Right lobe of liver (tissue), 6 donors: ENCODE data around the gene FOS. TPM values are rescaled to one million over a fixed set of nuclear protein-coding genes. Genes with fewer than 3 reads are reported as not detected.

Experiments
- ATAC-seq, 4 donors: fragments of 200-7000 bp; cut with Tn5 transposase; one replicate each; pipeline ENCODE4 v1.9.1; 2020; ENCODE audit warnings: mild to moderate bottlenecking in 4 of 4, moderate library complexity in 4 of 4
- DNase-seq, 3 donors: peaks; one replicate each; pipeline ENCODE4 v3.0.0-alpha.2; 2020
- H3K27ac ChIP-seq, 3 donors: fragments of 200-600 bp; one replicate each; pipeline ENCODE4 v1.8.0; 2022
- H3K27me3 ChIP-seq, 2 donors: fragments of 200-600 bp; one replicate each; pipeline ENCODE4 v1.8.0; 2022
- H3K36me3 ChIP-seq, 4 donors: fragments of 200-600 bp; sonication (generic) in 1 of 4; one replicate each; pipeline versions ENCODE4 v1.5.1 to v1.8.0; 2017 to 2022; ENCODE audit warnings: control low read depth in 1 of 4
- H3K4me1 ChIP-seq, 4 donors: fragments of 200-600 bp; sonication (generic) in 1 of 4; one replicate each; pipeline versions ENCODE4 v1.5.1 to v1.8.0; 2017 to 2022; ENCODE audit warnings: control low read depth in 1 of 4
- H3K4me3 ChIP-seq, 3 donors: fragments of 200-600 bp; one replicate each; pipeline ENCODE4 v1.8.0; 2022
- H3K9me3 ChIP-seq, 4 donors: fragments of 200-600 bp; sonication (generic) in 1 of 4; one replicate each; pipeline versions ENCODE4 v1.5.1 to v1.8.0; 2017 to 2022; ENCODE audit warnings: control low read depth in 1 of 4
- POLR2A ChIP-seq: fragments of 450-650 bp; IDR thresholded peaks from one replicate; pipeline ENCODE4 v1.6.1; 2017; ENCODE audit warnings: antibody characterized with exemption, mild to moderate bottlenecking
- WGBS: methylation state at CpG from one replicate; pipeline ENCODE4 v1.1.6; 2018; ENCODE audit warnings: low coverage, low lambda C conversion rate; ENCODE audit not compliant: insufficient coverage; ENCODE audit errors: missing lambda C conversion rate; 5-methylcytosine and 5-hydroxymethylcytosine counted together
- intact Hi-C, 2 donors: fragments of 100-400 bp; cut with DNase I; formaldehyde crosslinking; loops; one replicate each; pipeline versions ENCODE4 v1.11.2 to v1.14.1; 2022
- small RNA-seq, 2 experiments: library from RNA; depleted of rRNA; stranded (forward); fragments of <200 nt; gene quantifications; one replicate each; pipeline ENCODE3, GENCODE V24; 2016
- total RNA-seq, 6 experiments: library from RNA; depleted of rRNA in 2 of 6; stranded (reverse); fragments of >200 nt in 2 of 6; fragmentation: NEBNext Ultra II Directional in 3 of 6; extraction: Animal tissue kit (Norgen Biotek cat#: 25700) in 3 of 6; gene quantifications; one replicate each; pipeline versions ENCODE4 v1.1.0 to v1.2.4, GENCODE V29; 2016 to 2023
- TF ChIP-seq, protein P1 (sequence below), 4 donors: fragments of 200-600 bp in 3 of 4; fragments of 450-650 bp in 1 of 4; IDR thresholded peaks; one replicate each; pipeline versions ENCODE4 v1.5.1 to v1.8.0; 2016 to 2022; ENCODE audit warnings: antibody characterized with exemption in 4 of 4, mild to moderate bottlenecking in 2 of 4
- donor health status: DM: no; HTN: yes; CAD: no.
- donor health status: DM: no; HTN: no; CAD: no.
- donor health status: DM: no; HTN: no; CAD: no.
- donor health status: DM: no; HTN: yes; CAD: no.
- donor health status: DM: no; HTN: yes; CAD: no.

Gene FOS
- total RNA-seq, 6 experiments from 2014 or later, result 9.9 to 151 (median 49.5) TPM

DNA sequence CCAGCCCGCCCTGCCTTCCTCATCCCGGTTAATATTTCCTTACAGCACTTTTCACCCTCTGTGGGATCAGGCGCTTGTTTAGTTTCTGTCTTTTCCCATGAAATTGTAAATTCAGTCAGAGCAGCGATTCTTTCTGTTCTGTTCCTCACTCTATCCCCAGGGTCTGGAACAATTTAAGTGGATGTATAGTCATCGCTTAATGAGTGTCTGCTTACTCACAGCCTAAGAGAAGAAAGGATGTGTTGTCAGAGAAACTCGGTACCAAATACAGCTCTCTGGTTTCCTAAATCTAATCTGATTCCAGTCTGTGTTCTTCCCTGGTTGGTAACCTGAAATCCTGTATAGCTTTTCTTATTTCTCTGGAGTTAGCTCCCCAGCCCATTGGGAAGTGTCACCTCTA is 44.9 kb downstream of the FOS start:
- intact Hi-C loops, result no loop called here
- no peaks in the 10 kb centered on the region for H3K27me3 ChIP-seq
- WGBS, result 73% methylated on average over 6 of the region's 6 CpGs
- no peak overlapping the region for H3K4me3 ChIP-seq
- H3K9me3 ChIP-seq, result no peaks in the 10 kb centered on the region
- DNase-seq, result no peak
- ATAC-seq, result no peak
- no peaks in the 10 kb centered on the region for H3K4me1 ChIP-seq
- H3K36me3 ChIP-seq, result no peaks in the 10 kb centered on the region
- TF ChIP-seq, protein P1, sequence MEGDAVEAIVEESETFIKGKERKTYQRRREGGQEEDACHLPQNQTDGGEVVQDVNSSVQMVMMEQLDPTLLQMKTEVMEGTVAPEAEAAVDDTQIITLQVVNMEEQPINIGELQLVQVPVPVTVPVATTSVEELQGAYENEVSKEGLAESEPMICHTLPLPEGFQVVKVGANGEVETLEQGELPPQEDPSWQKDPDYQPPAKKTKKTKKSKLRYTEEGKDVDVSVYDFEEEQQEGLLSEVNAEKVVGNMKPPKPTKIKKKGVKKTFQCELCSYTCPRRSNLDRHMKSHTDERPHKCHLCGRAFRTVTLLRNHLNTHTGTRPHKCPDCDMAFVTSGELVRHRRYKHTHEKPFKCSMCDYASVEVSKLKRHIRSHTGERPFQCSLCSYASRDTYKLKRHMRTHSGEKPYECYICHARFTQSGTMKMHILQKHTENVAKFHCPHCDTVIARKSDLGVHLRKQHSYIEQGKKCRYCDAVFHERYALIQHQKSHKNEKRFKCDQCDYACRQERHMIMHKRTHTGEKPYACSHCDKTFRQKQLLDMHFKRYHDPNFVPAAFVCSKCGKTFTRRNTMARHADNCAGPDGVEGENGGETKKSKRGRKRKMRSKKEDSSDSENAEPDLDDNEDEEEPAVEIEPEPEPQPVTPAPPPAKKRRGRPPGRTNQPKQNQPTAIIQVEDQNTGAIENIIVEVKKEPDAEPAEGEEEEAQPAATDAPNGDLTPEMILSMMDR (IDR thresholded peaks at IDR 0.05), result no peak
- TF ChIP-seq POLR2A, result no peak
- no peak overlapping the region for H3K27ac ChIP-seq

DNA sequence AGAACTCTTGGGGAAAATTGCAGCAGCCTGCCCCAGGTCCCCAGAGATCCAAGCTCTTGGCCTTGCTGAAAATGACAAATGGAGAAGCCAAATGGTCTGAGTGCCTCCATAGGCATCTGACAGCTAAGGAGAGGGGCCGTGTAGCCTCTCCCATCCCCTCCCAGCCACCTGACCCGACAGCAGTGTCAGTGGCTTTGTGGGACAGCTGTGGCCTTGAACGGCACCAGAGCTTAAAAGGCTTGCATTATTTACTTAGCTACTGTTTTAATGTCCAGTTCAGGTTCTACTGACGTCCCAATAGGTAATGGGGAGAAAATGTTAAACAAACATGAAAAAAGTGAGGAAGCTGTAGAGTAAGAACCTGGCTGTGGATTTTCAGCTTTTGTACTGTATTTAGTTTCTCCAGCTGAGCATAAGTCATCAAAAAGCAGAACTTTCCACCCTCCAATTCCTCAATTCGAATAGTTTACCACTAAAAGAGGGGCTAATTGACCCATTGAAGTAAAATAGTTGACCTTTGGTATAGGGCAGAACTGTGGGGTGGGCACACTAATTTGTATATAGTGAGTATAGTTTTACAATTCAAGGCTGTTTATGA is 50.0 kb downstream of the FOS start:
- ATAC-seq, result no peak
- no peaks in the 10 kb centered on the region for H3K36me3 ChIP-seq
- no peak for TF ChIP-seq POLR2A
- TF ChIP-seq, protein P1 (IDR thresholded peaks at IDR 0.05), result no peak
- no peak for DNase-seq
- H3K9me3 ChIP-seq, result no peaks in the 10 kb centered on the region
- H3K27ac ChIP-seq, result no peak overlapping the region
- H3K4me3 ChIP-seq, result no peak overlapping the region
- intact Hi-C loops, result no loop called here
- 25% methylated on average over 5 of the region's 5 CpGs for WGBS
- no peaks in the 10 kb centered on the region for H3K27me3 ChIP-seq
- no peaks in the 10 kb centered on the region for H3K4me1 ChIP-seq

DNA sequence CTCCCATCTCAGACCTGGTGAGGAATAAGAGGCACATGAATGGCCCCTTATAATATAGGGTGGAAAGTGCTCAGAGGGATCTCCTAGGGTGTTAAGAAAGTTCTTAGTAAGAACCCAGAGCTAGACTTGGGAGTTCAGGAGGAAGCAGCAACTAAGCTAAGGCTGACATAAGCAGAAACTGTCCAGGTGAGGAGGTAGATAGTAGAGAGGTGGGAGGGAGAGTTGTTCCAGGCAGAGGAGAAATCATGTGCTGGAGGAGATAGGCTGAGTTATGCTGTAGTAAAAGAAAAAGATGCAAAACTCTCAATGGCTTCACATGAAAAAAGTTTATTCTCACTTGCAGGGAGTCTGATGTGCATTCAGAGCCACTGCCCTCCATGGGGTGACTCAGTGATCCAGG is 50.7 kb downstream of the FOS start:
- H3K27me3 ChIP-seq, result no peaks in the 10 kb centered on the region
- intact Hi-C loops, result no loop called here

DNA sequence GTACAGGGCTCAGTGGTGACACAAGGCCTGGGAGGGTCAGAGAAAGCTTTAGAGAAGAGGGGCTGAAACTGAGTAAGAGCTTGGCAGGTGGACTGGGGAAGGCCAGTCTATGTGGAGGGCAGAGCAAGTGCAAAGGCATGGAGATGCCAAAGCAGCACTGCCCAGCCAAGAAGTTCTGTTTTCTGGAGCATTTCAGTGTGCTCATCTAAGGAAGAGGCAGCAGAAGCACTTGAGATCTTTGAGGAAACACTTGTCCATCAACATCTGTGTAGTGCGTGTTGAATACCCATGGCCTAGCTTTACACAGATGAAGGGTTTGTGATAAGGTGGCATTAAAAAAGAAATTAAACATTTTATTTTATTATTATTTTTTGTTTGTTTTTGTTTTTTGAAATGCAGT is 52.8 kb downstream of the FOS start:
- H3K4me1 ChIP-seq, result no peaks in the 10 kb centered on the region
- 86% methylated on average over 1 of the region's 1 CpG for WGBS
- TF ChIP-seq POLR2A, result no peak
- TF ChIP-seq, protein P1 (IDR thresholded peaks at IDR 0.05), result no peak
- no peak for DNase-seq
- H3K9me3 ChIP-seq, result no peaks in the 10 kb centered on the region
- no peaks in the 10 kb centered on the region for H3K36me3 ChIP-seq
- no peak overlapping the region for H3K4me3 ChIP-seq
- intact Hi-C loops, result no loop called here
- H3K27ac ChIP-seq, result no peak overlapping the region
- no peak for ATAC-seq
- no peaks in the 10 kb centered on the region for H3K27me3 ChIP-seq

More for the DNA sequence above, 50.7 kb downstream of the FOS start:
- no peak overlapping the region for H3K27ac ChIP-seq
- DNase-seq (no peak), ATAC-seq (no peak)
- no peak for TF ChIP-seq POLR2A
- TF ChIP-seq, protein P1 (IDR thresholded peaks at IDR 0.05), result no peak
- no peaks in the 10 kb centered on the region for H3K4me1 ChIP-seq
- H3K36me3 ChIP-seq, result no peaks in the 10 kb centered on the region
- no peak overlapping the region for H3K4me3 ChIP-seq
- no peaks in the 10 kb centered on the region for H3K9me3 ChIP-seq

Small RNA genes lying within 50 kb of the gene (small RNA-seq; reads per million reads assigned to genes)
- gene RF00004, result 0 reads per million in 2 experiments

Other genes with a start within 250 kb of the FOS start
- gene MLH3, start 227.4 kb upstream of the FOS start, total RNA-seq, result 10 to 100 TPM in 5 of 6 experiments, 1 to 10 TPM in 1; 9.6 to 20.2 (median 13.2) TPM
- 1 to 10 TPM; 1.7 to 6.6 (median 3.6) TPM for gene ACYP1, start 214.8 kb upstream of the FOS start, total RNA-seq
- gene ZC2HC1C, start 209.2 kb upstream of the FOS start, total RNA-seq, result 1 to 10 TPM; 2.1 to 9.6 (median 3.1) TPM
- gene NEK9, start 151.8 kb upstream of the FOS start, total RNA-seq, result 10 to 100 TPM; 22.2 to 56.8 (median 39.6) TPM
- gene TMED10, start 102.2 kb upstream of the FOS start, total RNA-seq, result 100 to 1,000 TPM; 205 to 296 (median 279) TPM
- gene JDP2, start 149.2 kb downstream of the FOS start, total RNA-seq, result 10 to 100 TPM in 4 of 6 experiments, 1 to 10 TPM in 2; 8.3 to 22.0 (median 11.8) TPM
- gene BATF, start 243.6 kb downstream of the FOS start, total RNA-seq, result 10 to 100 TPM in 2 of 6 experiments, 1 to 10 TPM in 1, under 1 TPM in 3; 0.24 to 10.4 (median 0.87) TPM